HL-60 (cell line): ENCODE measurements around the gene TMEM121.
"Not testable (repeated sequence)": the region's sequence is repeated elsewhere in the genome, so short reads cannot be mapped to it uniquely, and the experiment has no call there.

Experiments used
- GABPA ChIP-seq: IDR thresholded peaks from 2 replicates; pipeline ENCODE4 v1.6.1; 2012; ENCODE audit warnings: low read depth
- POLR2AphosphoS5 ChIP-seq: IDR thresholded peaks from 2 replicates; pipeline ENCODE4 v1.6.1; 2012; ENCODE audit warnings: low read depth
- TF ChIP-seq, protein P1 (sequence below): IDR thresholded peaks from one replicate; pipeline ENCODE4 v1.5.1; 2011; ENCODE audit warnings: low read length, control low read depth, inconsistent platforms; ENCODE audit not compliant: insufficient read depth

DNA sequence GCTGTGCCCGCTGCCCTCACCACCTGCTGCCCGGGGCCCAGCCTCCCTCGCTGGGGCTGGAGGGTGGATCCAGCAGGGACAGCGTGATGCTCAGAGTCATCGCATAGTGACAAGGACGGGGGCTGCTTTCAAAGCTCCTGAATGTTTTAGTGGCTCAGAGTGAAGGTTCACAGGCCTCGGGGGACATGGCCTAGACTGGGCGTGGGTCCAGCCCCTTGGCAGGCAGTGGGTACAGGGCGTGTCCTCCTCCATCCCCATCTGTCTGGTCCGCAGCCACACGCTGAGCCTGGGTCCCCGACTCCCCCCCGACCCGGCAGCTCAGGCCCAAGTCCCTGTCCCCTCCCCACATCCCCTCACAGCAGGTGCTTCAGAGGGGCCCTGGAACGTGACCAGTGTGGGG is 52.8 kb downstream of the TMEM121 start:
- TF ChIP-seq GABPA, POLR2AphosphoS5: not testable (repeated sequence)
- TF ChIP-seq, protein P1, sequence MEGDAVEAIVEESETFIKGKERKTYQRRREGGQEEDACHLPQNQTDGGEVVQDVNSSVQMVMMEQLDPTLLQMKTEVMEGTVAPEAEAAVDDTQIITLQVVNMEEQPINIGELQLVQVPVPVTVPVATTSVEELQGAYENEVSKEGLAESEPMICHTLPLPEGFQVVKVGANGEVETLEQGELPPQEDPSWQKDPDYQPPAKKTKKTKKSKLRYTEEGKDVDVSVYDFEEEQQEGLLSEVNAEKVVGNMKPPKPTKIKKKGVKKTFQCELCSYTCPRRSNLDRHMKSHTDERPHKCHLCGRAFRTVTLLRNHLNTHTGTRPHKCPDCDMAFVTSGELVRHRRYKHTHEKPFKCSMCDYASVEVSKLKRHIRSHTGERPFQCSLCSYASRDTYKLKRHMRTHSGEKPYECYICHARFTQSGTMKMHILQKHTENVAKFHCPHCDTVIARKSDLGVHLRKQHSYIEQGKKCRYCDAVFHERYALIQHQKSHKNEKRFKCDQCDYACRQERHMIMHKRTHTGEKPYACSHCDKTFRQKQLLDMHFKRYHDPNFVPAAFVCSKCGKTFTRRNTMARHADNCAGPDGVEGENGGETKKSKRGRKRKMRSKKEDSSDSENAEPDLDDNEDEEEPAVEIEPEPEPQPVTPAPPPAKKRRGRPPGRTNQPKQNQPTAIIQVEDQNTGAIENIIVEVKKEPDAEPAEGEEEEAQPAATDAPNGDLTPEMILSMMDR, result not testable (repeated sequence)
